Measurements from ENCODE around the gene TSHZ2.

- TF ChIP-seq, protein P1, sequence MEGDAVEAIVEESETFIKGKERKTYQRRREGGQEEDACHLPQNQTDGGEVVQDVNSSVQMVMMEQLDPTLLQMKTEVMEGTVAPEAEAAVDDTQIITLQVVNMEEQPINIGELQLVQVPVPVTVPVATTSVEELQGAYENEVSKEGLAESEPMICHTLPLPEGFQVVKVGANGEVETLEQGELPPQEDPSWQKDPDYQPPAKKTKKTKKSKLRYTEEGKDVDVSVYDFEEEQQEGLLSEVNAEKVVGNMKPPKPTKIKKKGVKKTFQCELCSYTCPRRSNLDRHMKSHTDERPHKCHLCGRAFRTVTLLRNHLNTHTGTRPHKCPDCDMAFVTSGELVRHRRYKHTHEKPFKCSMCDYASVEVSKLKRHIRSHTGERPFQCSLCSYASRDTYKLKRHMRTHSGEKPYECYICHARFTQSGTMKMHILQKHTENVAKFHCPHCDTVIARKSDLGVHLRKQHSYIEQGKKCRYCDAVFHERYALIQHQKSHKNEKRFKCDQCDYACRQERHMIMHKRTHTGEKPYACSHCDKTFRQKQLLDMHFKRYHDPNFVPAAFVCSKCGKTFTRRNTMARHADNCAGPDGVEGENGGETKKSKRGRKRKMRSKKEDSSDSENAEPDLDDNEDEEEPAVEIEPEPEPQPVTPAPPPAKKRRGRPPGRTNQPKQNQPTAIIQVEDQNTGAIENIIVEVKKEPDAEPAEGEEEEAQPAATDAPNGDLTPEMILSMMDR (IDR thresholded peaks at IDR 0.05) = no peak
- TF ChIP-seq ZFX (IDR thresholded peaks at IDR 0.05; ENCODE audit: borderline replicate concordance) = no peak
These were observed 229.4 kb downstream of the TSHZ2 start for GRCh38 chr20:53201588-53201987.
